ENCODE results near the gene IDH3A. TPM values are rescaled to one million over a fixed set of nuclear protein-coding genes. Genes with fewer than 3 reads are reported as not detected.

Gene IDH3A
- total RNA-seq, 2 donors from 2014 or later, result 17.8 to 39.7 TPM

DNA sequence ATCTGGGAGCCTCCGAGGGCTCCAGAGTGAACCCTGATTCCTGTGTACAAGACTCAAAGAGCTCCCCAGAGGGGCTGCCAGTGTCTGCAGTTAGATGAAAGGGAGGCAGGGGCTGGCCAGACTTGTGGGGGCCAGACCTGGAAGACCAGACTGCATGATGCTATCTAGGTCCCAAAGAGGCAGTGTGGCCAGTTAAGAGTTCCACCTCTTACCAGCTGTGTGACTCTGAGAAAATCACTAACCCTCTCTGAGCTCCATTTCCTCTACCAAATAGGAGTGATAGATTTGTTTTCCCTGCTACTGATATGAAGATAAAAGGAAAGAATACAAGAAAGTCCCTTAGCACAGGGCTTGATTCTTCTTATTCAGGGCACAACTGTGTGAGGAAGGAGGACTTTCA lies 56.2 kb downstream of the IDH3A start:
- no peaks in the 10 kb centered on the region for H3K9me3 ChIP-seq
- no peaks in the 10 kb centered on the region for H3K36me3 ChIP-seq (replicated peaks in 1 of 2; ENCODE audit: insufficient read depth in 1 of 2, low read depth in 2 of 2)
- ATAC-seq (no peak), DNase-seq (no peak)
- H3K27ac ChIP-seq, result peak overlapping the region; percentile 21 to 87 (median 72)
- intact Hi-C loops (cut with DNase I), result no loop called here
- no peak overlapping the region for H3K4me3 ChIP-seq
- H3K27me3 ChIP-seq, result no peaks in the 10 kb centered on the region
- peaks cover 80% of the 10 kb centered on the region for H3K4me1 ChIP-seq
- TF ChIP-seq, protein P1, sequence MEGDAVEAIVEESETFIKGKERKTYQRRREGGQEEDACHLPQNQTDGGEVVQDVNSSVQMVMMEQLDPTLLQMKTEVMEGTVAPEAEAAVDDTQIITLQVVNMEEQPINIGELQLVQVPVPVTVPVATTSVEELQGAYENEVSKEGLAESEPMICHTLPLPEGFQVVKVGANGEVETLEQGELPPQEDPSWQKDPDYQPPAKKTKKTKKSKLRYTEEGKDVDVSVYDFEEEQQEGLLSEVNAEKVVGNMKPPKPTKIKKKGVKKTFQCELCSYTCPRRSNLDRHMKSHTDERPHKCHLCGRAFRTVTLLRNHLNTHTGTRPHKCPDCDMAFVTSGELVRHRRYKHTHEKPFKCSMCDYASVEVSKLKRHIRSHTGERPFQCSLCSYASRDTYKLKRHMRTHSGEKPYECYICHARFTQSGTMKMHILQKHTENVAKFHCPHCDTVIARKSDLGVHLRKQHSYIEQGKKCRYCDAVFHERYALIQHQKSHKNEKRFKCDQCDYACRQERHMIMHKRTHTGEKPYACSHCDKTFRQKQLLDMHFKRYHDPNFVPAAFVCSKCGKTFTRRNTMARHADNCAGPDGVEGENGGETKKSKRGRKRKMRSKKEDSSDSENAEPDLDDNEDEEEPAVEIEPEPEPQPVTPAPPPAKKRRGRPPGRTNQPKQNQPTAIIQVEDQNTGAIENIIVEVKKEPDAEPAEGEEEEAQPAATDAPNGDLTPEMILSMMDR (IDR thresholded peaks at IDR 0.05), result no peak
- TF ChIP-seq POLR2A (IDR thresholded peaks at IDR 0.05), result no peak
- WGBS, 2 donors, result 23 to 40% methylated on average over 1 of the region's 1 CpG

DNA sequence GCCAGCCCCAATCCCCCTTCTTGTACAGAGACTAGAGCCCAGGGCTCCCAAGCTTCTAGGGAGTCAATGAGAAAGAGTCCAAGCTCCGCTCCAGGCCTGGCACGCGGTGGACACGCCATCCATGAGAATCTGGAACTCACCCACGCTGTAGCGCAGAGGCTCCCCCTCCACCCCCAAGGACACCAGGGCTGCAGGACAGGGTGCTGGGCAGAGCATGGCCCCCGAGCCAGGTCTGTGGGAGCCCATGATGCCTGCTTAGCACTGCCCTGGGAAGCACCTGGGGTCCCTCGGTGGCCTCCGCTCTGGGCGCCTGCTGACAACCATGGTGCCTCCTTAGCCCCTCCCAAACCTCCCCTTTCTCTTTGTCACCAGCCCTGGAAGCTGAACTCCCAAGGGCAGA lies 56.7 kb downstream of the IDH3A start:
- TF ChIP-seq POLR2A (IDR thresholded peaks at IDR 0.05), result no peak
- TF ChIP-seq, protein P1 (IDR thresholded peaks at IDR 0.05), result no peak
- DNase-seq (peak; percentile 40 to 56 (median 45)), ATAC-seq (peak; percentile 11)
- intact Hi-C loops (cut with DNase I), result no loop called here
- Histone ChIP-seq H3K27ac (peak overlapping the region; percentile 69 to 87 (median 72)), H3K4me3 (no peak overlapping the region), H3K4me1 (peaks cover 85% of the 10 kb centered on the region), H3K9me3 (no peaks in the 10 kb centered on the region), H3K27me3 (no peaks in the 10 kb centered on the region), H3K36me3 (replicated peaks in 1 of 2; ENCODE audit: insufficient read depth in 1 of 2, low read depth in 2 of 2) (no peaks in the 10 kb centered on the region)
- 69 to 93% methylated on average over 3 to 10 of the region's 10 CpGs for WGBS, 2 donors

DNA sequence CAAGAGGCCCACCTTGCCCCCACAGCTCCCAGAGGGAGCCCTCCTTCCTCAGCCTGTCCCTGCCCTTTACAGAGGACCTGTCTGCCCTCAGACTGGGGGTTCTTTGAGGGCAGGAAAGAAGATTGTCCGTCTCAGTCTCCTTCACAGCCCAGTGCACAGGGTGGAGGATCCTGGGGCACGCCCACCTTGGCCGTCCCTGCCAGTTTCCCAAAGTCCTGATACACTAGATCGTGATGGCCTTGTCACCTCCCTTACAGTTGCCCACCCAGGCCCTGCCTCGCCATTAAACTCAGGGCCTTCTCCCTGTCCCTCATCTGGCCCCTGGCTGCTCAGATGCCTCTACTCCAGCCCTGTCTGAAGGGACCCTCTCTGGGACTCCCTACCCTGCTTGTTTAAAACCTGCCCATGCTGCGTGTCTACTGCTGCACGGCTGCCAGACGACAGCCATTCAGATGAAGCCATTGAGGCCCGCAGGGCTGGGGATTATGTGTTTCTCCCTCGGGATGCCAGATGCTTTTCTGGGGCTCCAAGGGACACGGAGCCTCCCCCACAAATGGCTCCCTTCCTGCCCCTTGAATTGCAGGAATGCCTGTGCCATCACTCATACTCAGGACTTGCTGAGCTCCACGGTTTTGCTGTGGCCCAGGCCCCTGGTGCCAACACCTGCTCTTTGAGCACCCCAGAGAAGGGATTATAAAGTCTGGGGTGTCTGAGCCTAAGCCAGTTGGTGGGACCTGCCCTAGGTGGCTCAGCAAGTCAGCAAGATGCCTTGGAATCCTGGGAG lies 57.4 kb downstream of the IDH3A start:
- H3K4me3 ChIP-seq, result no peak overlapping the region
- intact Hi-C loops (cut with DNase I), result no loop called here
- no peak for TF ChIP-seq POLR2A (IDR thresholded peaks at IDR 0.05)
- TF ChIP-seq, protein P1 (IDR thresholded peaks at IDR 0.05), result no peak
- H3K4me1 ChIP-seq, result peaks cover 92% of the 10 kb centered on the region
- 65 to 83% methylated on average over 4 to 12 of the region's 12 CpGs for WGBS, 2 donors
- DNase-seq (peak in 1 of 4 donors; percentile 8), ATAC-seq (peak; percentile 2)
- H3K9me3 ChIP-seq, result no peaks in the 10 kb centered on the region
- no peaks in the 10 kb centered on the region for H3K27me3 ChIP-seq
- H3K36me3 ChIP-seq (replicated peaks in 1 of 2; ENCODE audit: insufficient read depth in 1 of 2, low read depth in 2 of 2), result no peaks in the 10 kb centered on the region
- peak overlapping the region; percentile 69 to 87 (median 72) for H3K27ac ChIP-seq

DNA sequence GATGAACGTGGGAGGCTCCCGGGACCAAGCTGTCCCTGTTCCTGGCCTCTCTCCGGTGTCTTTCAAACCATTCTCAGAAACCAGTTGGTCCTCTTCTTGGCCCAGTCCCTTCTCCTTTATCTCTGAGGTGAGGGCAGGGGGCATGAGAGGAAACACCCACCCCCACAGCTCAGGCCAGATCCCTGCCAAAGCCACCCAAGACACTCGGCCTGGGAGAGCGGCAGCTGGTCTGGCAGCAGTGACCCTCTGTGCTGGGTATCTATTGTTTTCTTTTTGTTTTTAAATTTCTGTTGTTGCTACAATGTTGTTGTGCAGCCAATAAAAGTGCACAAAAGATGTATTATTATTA lies 57.9 kb downstream of the IDH3A start:
- H3K4me3 ChIP-seq, result no peak overlapping the region
- H3K9me3 ChIP-seq, result no peaks in the 10 kb centered on the region
- ATAC-seq, result peak; percentile 41
- no peaks in the 10 kb centered on the region for H3K36me3 ChIP-seq (replicated peaks in 1 of 2; ENCODE audit: insufficient read depth in 1 of 2, low read depth in 2 of 2)
- peaks cover 98% of the 10 kb centered on the region for H3K4me1 ChIP-seq
- 35 to 42% methylated on average over 3 to 5 of the region's 5 CpGs for WGBS, 2 donors
- no peak for TF ChIP-seq POLR2A (IDR thresholded peaks at IDR 0.05)
- TF ChIP-seq, protein P1 (IDR thresholded peaks at IDR 0.05), result no peak
- peak; percentile 43 to 69 (median 45) for DNase-seq
- H3K27ac ChIP-seq, result peak overlapping the region; percentile 69 to 87 (median 72)
- intact Hi-C loops (cut with DNase I), result no loop called here
- H3K27me3 ChIP-seq, result no peaks in the 10 kb centered on the region
